22Rv1 (cell line): ENCODE measurements around the gene HOXA10.

Source experiments
- CTCF ChIP-seq: fragments of 450-650 bp; IDR thresholded peaks from 2 replicates; pipeline ENCODE4 v1.5.1; 2017; ENCODE audit warnings: mild to moderate bottlenecking
- ZFX ChIP-seq: fragments of 450-650 bp; IDR thresholded peaks from 2 replicates; pipeline ENCODE4 v1.6.1; 2017; ENCODE audit warnings: antibody characterized with exemption, borderline replicate concordance

GRCh38 chr7:27132214-27132613, 41.9 kb downstream of the HOXA10 start:
- TF ChIP-seq CTCF (no peak), ZFX (no peak)
